ENCODE data around the gene BCL10. TPM values are rescaled to one million over a fixed set of nuclear protein-coding genes. Genes with fewer than 3 reads are reported as not detected.

Gene BCL10
- total and polyA plus RNA-seq, 8 donors, result 6.1 to 42.7 (median 25.7) TPM

- intact Hi-C loops (cut with DNase I; ENCODE audit: low total_unique reads), result no loop called here
- peaks cover 0 to 6% (median 0%) of the 10 kb centered on the region in 4 donors for H3K4me1 ChIP-seq
- H3K4me3 ChIP-seq, result no peak overlapping the region
- no peak for DNase-seq
- H3K27ac ChIP-seq, result no peak overlapping the region
- WGBS, 5 donors, result 72 to 85% (median 78%) methylated on average over 8 of the region's 8 CpGs
- no peaks in the 10 kb centered on the region for H3K9me3 ChIP-seq
- TF ChIP-seq POLR2A (IDR thresholded peaks at IDR 0.05), result no peak
- no peak for TF ChIP-seq POLR2AphosphoS5 (IDR thresholded peaks at IDR 0.05)
- TF ChIP-seq, protein P1, sequence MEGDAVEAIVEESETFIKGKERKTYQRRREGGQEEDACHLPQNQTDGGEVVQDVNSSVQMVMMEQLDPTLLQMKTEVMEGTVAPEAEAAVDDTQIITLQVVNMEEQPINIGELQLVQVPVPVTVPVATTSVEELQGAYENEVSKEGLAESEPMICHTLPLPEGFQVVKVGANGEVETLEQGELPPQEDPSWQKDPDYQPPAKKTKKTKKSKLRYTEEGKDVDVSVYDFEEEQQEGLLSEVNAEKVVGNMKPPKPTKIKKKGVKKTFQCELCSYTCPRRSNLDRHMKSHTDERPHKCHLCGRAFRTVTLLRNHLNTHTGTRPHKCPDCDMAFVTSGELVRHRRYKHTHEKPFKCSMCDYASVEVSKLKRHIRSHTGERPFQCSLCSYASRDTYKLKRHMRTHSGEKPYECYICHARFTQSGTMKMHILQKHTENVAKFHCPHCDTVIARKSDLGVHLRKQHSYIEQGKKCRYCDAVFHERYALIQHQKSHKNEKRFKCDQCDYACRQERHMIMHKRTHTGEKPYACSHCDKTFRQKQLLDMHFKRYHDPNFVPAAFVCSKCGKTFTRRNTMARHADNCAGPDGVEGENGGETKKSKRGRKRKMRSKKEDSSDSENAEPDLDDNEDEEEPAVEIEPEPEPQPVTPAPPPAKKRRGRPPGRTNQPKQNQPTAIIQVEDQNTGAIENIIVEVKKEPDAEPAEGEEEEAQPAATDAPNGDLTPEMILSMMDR (IDR thresholded peaks at IDR 0.05), result no peak
- no peak for TF ChIP-seq EP300 (IDR thresholded peaks at IDR 0.05)
- H3K36me3 ChIP-seq, result peaks cover 0 to 10% (median 2%) of the 10 kb centered on the region in 4 donors
- H3K27me3 ChIP-seq, result no peaks in the 10 kb centered on the region
Observed at GRCh38 chr1:85315789-85316188, 39.4 kb upstream of the BCL10 start.

GRCh38 chr1:85314726-85315125 is 38.3 kb upstream of the BCL10 start:
- TF ChIP-seq, protein P1 (IDR thresholded peaks at IDR 0.05), result no peak
- no peak for TF ChIP-seq POLR2A (IDR thresholded peaks at IDR 0.05)
- TF ChIP-seq EP300 (IDR thresholded peaks at IDR 0.05), result no peak
- no peak for TF ChIP-seq POLR2AphosphoS5 (IDR thresholded peaks at IDR 0.05)
- Histone ChIP-seq H3K36me3 (peaks cover 0 to under 1% (median 0%) of the 10 kb centered on the region in 4 donors), H3K4me1 (peaks cover 0 to 6% (median 0%) of the 10 kb centered on the region in 4 donors), H3K4me3 (no peak overlapping the region), H3K27me3 (no peaks in the 10 kb centered on the region), H3K9me3 (no peaks in the 10 kb centered on the region), H3K27ac (peak overlapping the region in 2 of 5 donors; percentile 31 to 57)
- intact Hi-C loops (cut with DNase I; ENCODE audit: low total_unique reads), result no loop called here
- no peak for DNase-seq

- intact Hi-C loops (cut with DNase I; ENCODE audit: low total_unique reads), result no loop called here
- WGBS, 5 donors, result 48 to 80% (median 64%) methylated on average over 3 of the region's 3 CpGs
Observed at GRCh38 chr1:85313888-85314696, 37.7 kb upstream of the BCL10 start.

DNA sequence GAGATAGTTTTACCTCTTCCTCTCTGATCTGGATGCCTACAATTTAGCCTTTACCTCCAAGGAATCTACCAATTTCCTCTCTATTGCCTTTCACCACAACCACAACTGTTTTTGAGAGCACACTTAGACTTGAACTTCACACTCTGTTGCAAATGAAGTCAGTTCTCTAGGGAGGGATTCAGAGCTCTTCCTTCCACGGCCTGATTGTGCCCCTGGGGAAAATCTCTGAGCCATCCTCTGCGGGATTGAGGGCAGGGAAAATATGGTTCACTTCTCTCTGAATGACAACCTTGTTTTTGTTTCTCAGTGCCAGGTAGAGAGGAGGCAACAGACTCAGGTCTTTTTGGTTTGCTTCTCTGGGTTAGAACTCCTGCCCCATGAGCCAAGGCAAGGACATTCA is 35.4 kb upstream of the BCL10 start:
- TF ChIP-seq EP300 (IDR thresholded peaks at IDR 0.05) (no peak), POLR2AphosphoS5 (IDR thresholded peaks at IDR 0.05) (no peak), POLR2A (IDR thresholded peaks at IDR 0.05) (no peak)
- TF ChIP-seq, protein P1 (IDR thresholded peaks at IDR 0.05), result no peak
- Histone ChIP-seq H3K27ac (no peak overlapping the region), H3K4me3 (no peak overlapping the region), H3K4me1 (peaks cover 0 to 17% (median 13%) of the 10 kb centered on the region in 4 donors), H3K27me3 (peaks cover 0 to 7% (median 0%) of the 10 kb centered on the region in 3 donors), H3K9me3 (no peaks in the 10 kb centered on the region), H3K36me3 (no peaks in the 10 kb centered on the region)
- intact Hi-C loops (cut with DNase I; ENCODE audit: low total_unique reads), result no loop called here
- DNase-seq, result no peak
- 71 to 85% (median 78%) methylated on average over 2 of the region's 2 CpGs for WGBS, 5 donors

More at GRCh38 chr1:85313888-85314696, 37.7 kb upstream of the BCL10 start:
- TF ChIP-seq EP300 (IDR thresholded peaks at IDR 0.05) (no peak), POLR2A (IDR thresholded peaks at IDR 0.05) (no peak), POLR2AphosphoS5 (IDR thresholded peaks at IDR 0.05) (peak in 1 of 3 donors; percentile 31)
- TF ChIP-seq, protein P1 (IDR thresholded peaks at IDR 0.05), result no peak
- Histone ChIP-seq H3K36me3 (no peaks in the 10 kb centered on the region), H3K4me1 (peaks cover 0 to 6% (median 0%) of the 10 kb centered on the region in 4 donors), H3K9me3 (no peaks in the 10 kb centered on the region), H3K4me3 (no peak overlapping the region), H3K27ac (peak overlapping the region; percentile 16 to 57 (median 31)), H3K27me3 (no peaks in the 10 kb centered on the region)
- no peak for DNase-seq
